ENCODE results near the gene MOV10L1.

Gene MOV10L1

GRCh38 chr22:50209893-50210292 lies 120.1 kb downstream of the MOV10L1 start:
- Histone ChIP-seq H3K4me2 (ENCODE audit: low read length) (no peak overlapping the region), H3K9ac (ENCODE audit: low read depth, low read length) (no peak overlapping the region), H3K4me1 (ENCODE audit: control insufficient read depth, insufficient read depth, low read length) (peaks cover 14% of the 10 kb centered on the region), H3K36me3 (ENCODE audit: insufficient read depth, low read length) (peaks cover 45% of the 10 kb centered on the region), H3K9me3 (replicated peaks; ENCODE audit: low read length) (no peaks in the 10 kb centered on the region), H3K4me3 (ENCODE audit: low read length) (no peak overlapping the region), H3K27me3 (ENCODE audit: control insufficient read depth, insufficient read depth, low read length) (no peaks in the 10 kb centered on the region)

DNA sequence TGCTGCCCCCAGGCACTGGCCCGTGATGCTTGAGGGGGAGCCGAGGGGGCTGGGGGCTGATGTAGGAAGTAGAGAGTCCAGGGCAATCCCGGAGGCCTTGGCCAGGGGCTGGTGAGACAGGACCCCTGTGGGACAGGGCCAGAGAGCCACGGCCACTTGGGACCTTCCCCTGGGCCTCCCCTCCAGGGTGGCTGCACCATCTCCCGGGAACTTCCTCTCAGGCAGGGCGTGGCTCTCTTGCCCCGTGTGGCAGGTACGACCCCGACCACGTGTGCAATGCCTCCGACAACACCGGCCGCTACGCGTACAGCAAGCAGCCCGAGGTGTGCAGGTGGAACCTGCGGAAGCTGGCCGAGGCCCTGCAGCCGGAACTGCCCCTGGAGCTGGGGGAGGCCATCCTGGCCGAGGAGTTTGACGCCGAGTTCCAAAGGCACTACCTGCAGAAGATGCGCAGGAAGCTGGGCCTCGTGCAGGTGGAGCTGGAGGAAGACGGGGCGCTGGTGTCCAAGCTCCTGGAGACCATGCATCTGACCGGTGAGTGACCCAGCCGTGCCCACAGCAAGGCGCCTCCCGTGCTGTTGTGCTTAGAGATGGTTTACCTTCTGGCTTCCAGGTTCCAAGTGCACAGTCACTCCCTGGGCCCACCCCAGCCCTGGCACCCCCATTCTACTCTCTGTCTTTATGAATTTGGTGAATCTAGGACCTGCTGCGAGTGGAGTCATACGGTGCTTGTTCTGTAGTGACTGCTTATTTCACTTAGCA lies 120.8 kb downstream of the MOV10L1 start:
- H3K9me3 ChIP-seq (replicated peaks; ENCODE audit: low read length) = no peaks in the 10 kb centered on the region
- H3K4me1 ChIP-seq (ENCODE audit: control insufficient read depth, insufficient read depth, low read length) = peaks cover 14% of the 10 kb centered on the region
- no peaks in the 10 kb centered on the region for H3K27me3 ChIP-seq (ENCODE audit: control insufficient read depth, insufficient read depth, low read length)
- peaks cover 50% of the 10 kb centered on the region for H3K36me3 ChIP-seq (ENCODE audit: insufficient read depth, low read length)
- H3K9ac ChIP-seq (ENCODE audit: low read depth, low read length) = no peak overlapping the region
- H3K4me2 ChIP-seq (ENCODE audit: low read length) = no peak overlapping the region
- H3K4me3 ChIP-seq (ENCODE audit: low read length) = no peak overlapping the region

DNA sequence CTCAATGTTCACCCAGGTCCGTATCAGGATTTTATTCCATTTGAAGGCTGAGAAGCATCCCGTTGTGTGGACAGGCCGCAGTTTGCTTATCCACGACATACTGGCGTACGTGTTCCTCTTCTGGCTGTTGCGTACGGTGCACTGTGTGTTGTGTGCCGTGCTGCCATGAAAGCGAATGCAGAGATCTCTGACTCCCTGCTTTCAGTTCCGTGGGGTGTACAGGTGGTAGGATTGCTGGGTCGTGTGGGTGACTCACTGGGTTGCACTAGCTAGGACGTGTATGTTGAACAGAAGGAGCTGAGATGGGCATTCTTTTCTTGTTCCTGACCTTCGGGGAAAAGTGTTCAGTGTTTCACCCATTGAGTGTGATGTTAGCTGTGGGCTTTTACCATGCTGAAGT lies 121.3 kb downstream of the MOV10L1 start:
- Histone ChIP-seq H3K9ac (ENCODE audit: low read depth, low read length) (no peak overlapping the region), H3K27me3 (ENCODE audit: control insufficient read depth, insufficient read depth, low read length) (no peaks in the 10 kb centered on the region), H3K36me3 (ENCODE audit: insufficient read depth, low read length) (peaks cover 50% of the 10 kb centered on the region), H3K4me1 (ENCODE audit: control insufficient read depth, insufficient read depth, low read length) (peaks cover 13% of the 10 kb centered on the region), H3K9me3 (replicated peaks; ENCODE audit: low read length) (no peaks in the 10 kb centered on the region), H3K4me2 (ENCODE audit: low read length) (no peak overlapping the region), H3K4me3 (ENCODE audit: low read length) (no peak overlapping the region)

Data from skeletal muscle satellite cell (primary cell).